H1 (cell line): ENCODE data around the gene CFAP97. TPM values are rescaled to one million over a fixed set of nuclear protein-coding genes. Genes with fewer than 3 reads are reported as not detected.
A peak's percentile ranks its signal among the peaks of the same experiment; 100 is the strongest.

Source experiments
- CTCF ChIA-PET: fragments of 300-600 bp; sonication (Branson Sonifier 250); formaldehyde crosslinking; loops from one replicate; lab custom pipeline; 2021; ENCODE audit not compliant: partially characterized antibody; lab: Charles Lee
- POLR2A ChIA-PET: fragments of 300-600 bp; sonication (Branson Sonifier 250); formaldehyde crosslinking; loops from one replicate; lab custom pipeline; 2021; ENCODE audit warnings: inconsistent platforms; ENCODE audit not compliant: partially characterized antibody; lab: Charles Lee
- DNase-seq, 2 experiments: peaks; one replicate each; pipeline versions ENCODE4 v3.0.0 to v3.0.0-alpha.2; 2010 to 2022; ENCODE audit warnings: low spot score in 2 of 2, low read depth in 1 of 2, mixed read lengths in 1 of 2
- FAIRE-seq: peaks from 2 replicates; lab custom pipeline; 2011; peaks lifted over from hg19 to GRCh38; lab: Jason Lieb, UNC
- H2AFZ ChIP-seq: 2 replicates; pipeline ENCODE4 v1.8.1; 2012; ENCODE audit warnings: low read length, inconsistent platforms
- H2AK5ac ChIP-seq: 2 replicates; pipeline ENCODE4 v1.6.1; 2013; ENCODE audit warnings: low read depth, low read length
- H2BK120ac ChIP-seq: replicated peaks from 2 replicates; pipeline ENCODE3; 2013; ENCODE audit warnings: low read depth, low read length, inconsistent platforms
- H2BK12ac ChIP-seq: 2 replicates; pipeline ENCODE4 v1.6.1; 2013; ENCODE audit warnings: low read depth, low read length
- H2BK15ac ChIP-seq: 2 replicates; pipeline ENCODE4 v1.6.1; 2013; ENCODE audit warnings: low read length
- H2BK20ac ChIP-seq: 2 replicates; pipeline ENCODE4 v1.6.1; 2013; ENCODE audit warnings: low read length
- H2BK5ac ChIP-seq: 2 replicates; pipeline ENCODE4 v1.6.1; 2013; ENCODE audit warnings: low read depth, low read length
- H3K14ac ChIP-seq: 2 replicates; pipeline ENCODE4 v1.6.1; 2013; ENCODE audit warnings: inconsistent platforms; ENCODE audit not compliant: insufficient read length
- H3K18ac ChIP-seq: 2 replicates; pipeline ENCODE4 v1.6.1; 2013; ENCODE audit warnings: low read length; ENCODE audit errors: extremely low read depth
- H3K23ac ChIP-seq: 2 replicates; pipeline ENCODE4 v1.6.1; 2013; ENCODE audit warnings: inconsistent platforms; ENCODE audit not compliant: insufficient read length
- H3K23me2 ChIP-seq: 2 replicates; pipeline ENCODE4 v1.6.1; 2013; ENCODE audit warnings: low read depth, low read length
- H3K27ac ChIP-seq: 2 replicates; pipeline ENCODE4 v1.6.1; 2011; ENCODE audit warnings: low read depth, low read length, inconsistent platforms
- H3K27me3 ChIP-seq, 4 experiments: replicated peaks in 1 of 4; 1 replicate in 1 of 4; 2 replicates in 3 of 4; pipeline versions ENCODE4 v1.6.1 to v1.8.1; 2011 to 2013; ENCODE audit warnings: low read length in 3 of 4, mild to moderate bottlenecking in 3 of 4, inconsistent platforms in 2 of 4, mixed read lengths in 2 of 4, moderate library complexity in 1 of 4; ENCODE audit not compliant: control insufficient read depth in 3 of 4, insufficient read depth in 3 of 4; ENCODE audit errors: extremely low read depth in 1 of 4
- H3K36me3 ChIP-seq, 4 experiments: 2 replicates each; pipeline versions ENCODE4 v1.6.1 to v1.8.1; 2011 to 2013; ENCODE audit warnings: mild to moderate bottlenecking in 4 of 4, low read length in 3 of 4, moderate library complexity in 2 of 4, control low read depth in 1 of 4, inconsistent platforms in 1 of 4; ENCODE audit not compliant: insufficient read depth in 4 of 4, control insufficient read depth in 2 of 4
- H3K4ac ChIP-seq: replicated peaks from 2 replicates; pipeline ENCODE3; 2013; ENCODE audit warnings: low read length, low read depth, mixed read lengths, inconsistent platforms; ENCODE audit not compliant: insufficient read length
- H3K4me1 ChIP-seq, 4 experiments: replicated peaks in 1 of 4; 1 replicate in 1 of 4; 2 replicates in 3 of 4; pipeline versions ENCODE4 v1.6.1 to v1.8.1; 2011 to 2013; ENCODE audit warnings: low read length in 3 of 4, inconsistent platforms in 2 of 4, mixed read lengths in 1 of 4; ENCODE audit not compliant: insufficient read depth in 4 of 4, control insufficient read depth in 3 of 4
- H3K4me2 ChIP-seq, 2 experiments: 2 replicates each; pipeline versions ENCODE4 v1.6.1 to v1.8.1; 2011 to 2013; ENCODE audit warnings: low read depth in 2 of 2, low read length in 2 of 2, control low read depth in 1 of 2, inconsistent platforms in 1 of 2, mild to moderate bottlenecking in 1 of 2; ENCODE audit not compliant: insufficient read depth in 1 of 2
- H3K4me3 ChIP-seq, 4 experiments: fragments of 200-600, 300-600 bp in 1 of 4; sonication (generic), shearing (Covaris generic), sonication (Bioruptor Twin) in 1 of 4; 2 replicates each; pipeline versions ENCODE4 v1.5.1 to v1.8.1; 2011 to 2016; ENCODE audit warnings: low read length in 4 of 4, low read depth in 3 of 4, control low read depth in 2 of 4, inconsistent platforms in 2 of 4, mild to moderate bottlenecking in 2 of 4, mixed read lengths in 1 of 4, moderate library complexity in 1 of 4; ENCODE audit not compliant: insufficient read depth in 2 of 4; ENCODE audit errors: extremely low read depth in 1 of 4
- H3K56ac ChIP-seq: replicated peaks from 2 replicates; pipeline ENCODE3; 2013; ENCODE audit warnings: low read depth, mild to moderate bottlenecking, mixed read lengths, low read length, inconsistent platforms; ENCODE audit not compliant: insufficient read length
- H3K79me1 ChIP-seq: 2 replicates; pipeline ENCODE4 v1.6.1; 2013; ENCODE audit warnings: low read depth, low read length, control low read depth
- H3K79me2 ChIP-seq, 2 experiments: 2 replicates each; pipeline versions ENCODE4 v1.6.1 to v1.8.1; 2012 to 2013; ENCODE audit warnings: low read length in 2 of 2, mild to moderate bottlenecking in 2 of 2, inconsistent platforms in 1 of 2; ENCODE audit not compliant: insufficient read depth in 2 of 2, control insufficient read depth in 1 of 2
- H3K9ac ChIP-seq, 4 experiments: replicated peaks in 1 of 4; 1 replicate in 1 of 4; 2 replicates in 3 of 4; pipeline versions ENCODE4 v1.6.1 to v1.8.1; 2011 to 2013; ENCODE audit warnings: low read depth in 3 of 4, low read length in 3 of 4, control low read depth in 2 of 4, mild to moderate bottlenecking in 2 of 4, moderate library complexity in 2 of 4, inconsistent platforms in 1 of 4; ENCODE audit errors: extremely low read depth in 1 of 4
- H3K9me3 ChIP-seq, 2 experiments: 2 replicates each; pipeline versions ENCODE4 v1.6.1 to v1.8.1; 2012 to 2013; ENCODE audit warnings: mild to moderate bottlenecking in 2 of 2, moderate library complexity in 2 of 2, control low read depth in 1 of 2, inconsistent platforms in 1 of 2, low read depth in 1 of 2, low read length in 1 of 2, mixed read lengths in 1 of 2; ENCODE audit not compliant: insufficient read depth in 2 of 2
- H4K20me1 ChIP-seq, 2 experiments: replicated peaks in 1 of 2; 2 replicates each; pipeline versions ENCODE3 to v1.8.1; 2011 to 2013; ENCODE audit warnings: inconsistent platforms in 2 of 2, low read length in 2 of 2, mild to moderate bottlenecking in 1 of 2; ENCODE audit not compliant: insufficient read depth in 2 of 2, control insufficient read depth in 1 of 2
- H4K5ac ChIP-seq: 2 replicates; pipeline ENCODE4 v1.6.1; 2013; ENCODE audit warnings: low read length, low read depth, mixed read lengths, inconsistent platforms; ENCODE audit not compliant: insufficient read length
- H4K8ac ChIP-seq: 2 replicates; pipeline ENCODE4 v1.8.0; 2013; ENCODE audit warnings: mild to moderate bottlenecking, moderate library complexity, low read length, inconsistent platforms; ENCODE audit not compliant: insufficient read depth; ENCODE audit errors: extremely low read depth
- H4K91ac ChIP-seq: replicated peaks from 2 replicates; pipeline ENCODE3; 2013; ENCODE audit warnings: low read length, mixed read lengths, inconsistent platforms; ENCODE audit not compliant: insufficient read length
- CBX5 ChIP-seq: fragments of 300-800, 300-1000 bp; sonication (generic); IDR thresholded peaks from 2 replicates; pipeline ENCODE4 v1.7.1; 2016; ENCODE audit warnings: antibody characterized with exemption, low read length, low read depth
- CEBPB ChIP-seq: IDR thresholded peaks from 2 replicates; pipeline ENCODE4 v1.6.1; 2012; ENCODE audit warnings: low read depth, low read length
- CHD1 ChIP-seq: IDR thresholded peaks from 2 replicates; pipeline ENCODE4 v1.6.1; 2012; ENCODE audit warnings: low read depth, low read length, improper control_type of control experiment
- EP300 ChIP-seq, 2 experiments: IDR thresholded peaks; 1 replicate in 1 of 2; 2 replicates in 1 of 2; pipeline ENCODE4 v1.6.1; 2011 to 2012; ENCODE audit warnings: low read depth in 2 of 2, low read length in 2 of 2, mild to moderate bottlenecking in 2 of 2, borderline replicate concordance in 1 of 2, inconsistent platforms in 1 of 2, moderate library complexity in 1 of 2
- NRF1 ChIP-seq: IDR thresholded peaks from 2 replicates; pipeline ENCODE4 v1.6.1; 2011; ENCODE audit warnings: mild to moderate bottlenecking, low read depth, low read length, improper control_type of control experiment
- RXRA ChIP-seq: IDR thresholded peaks from 2 replicates; pipeline ENCODE4 v1.6.1; 2011; ENCODE audit warnings: low read depth, mild to moderate bottlenecking, low read length, moderate library complexity; ENCODE audit not compliant: insufficient read depth
- SAP30 ChIP-seq: fragments of 300-600 bp; sonication (generic); IDR thresholded peaks from 2 replicates; pipeline ENCODE4 v1.7.1; 2012; ENCODE audit warnings: low read length, moderate library complexity, mild to moderate bottlenecking, inconsistent platforms; ENCODE audit not compliant: insufficient read depth, insufficient replicate concordance
- SIRT6 ChIP-seq: IDR thresholded peaks from one replicate; pipeline ENCODE4 v1.7.1; 2012; ENCODE audit warnings: low read length, inconsistent platforms
- SRF ChIP-seq: IDR thresholded peaks from 2 replicates; pipeline ENCODE4 v1.6.1; 2011; ENCODE audit warnings: mild to moderate bottlenecking, low read depth, low read length, moderate library complexity
- WGBS, 2 experiments: shearing (Covaris generic) in 1 of 2; methylation state at CpG; one replicate each; pipeline versions ENCODE4 v1.1.6 to v1.1.7; 2013 to 2015; ENCODE audit warnings: low lambda C conversion rate in 2 of 2, mixed read lengths in 2 of 2, inconsistent platforms in 1 of 2, low coverage in 1 of 2, missing lambda C conversion rate in 1 of 2; ENCODE audit not compliant: insufficient replicate concordance in 2 of 2, insufficient coverage in 1 of 2, insufficient read length in 1 of 2; ENCODE audit errors: extremely low coverage in 1 of 2, missing lambda C conversion rate in 1 of 2; 5-methylcytosine and 5-hydroxymethylcytosine counted together
- long read RNA-seq, 2 experiments: library from RNA in 1 of 2; library from capped mRNA in 1 of 2; stranded (forward); transcript quantifications; one replicate each; pipeline ENCODE4 v2.0.0, GENCODE V29; 2021; ENCODE audit warnings: inconsistent platforms in 1 of 2
- polyA minus RNA-seq, 3 experiments: library from RNA; depleted of rRNA, polyadenylated mRNA; stranded (reverse); fragments of >200 nt; gene quantifications; 1 replicate in 2 of 3; 2 replicates in 1 of 3; pipeline ENCODE4 v1.2.3, GENCODE V29; 2011
- polyA plus RNA-seq, 7 experiments: library from polyadenylated mRNA; depleted of rRNA in 3 of 7; stranded (reverse) in 5 of 7; unstranded in 2 of 7; fragments of >200 nt in 5 of 7; fragments of 200-250 nt in 2 of 7; gene quantifications; 1 replicate in 5 of 7; 2 replicates in 1 of 7; 4 replicates in 1 of 7; pipeline versions ENCODE4 v1.2.1 to v1.2.3, GENCODE V29; 2011 to 2013; ENCODE audit warnings: missing spikeins in 2 of 7, mixed read lengths in 2 of 7
- total RNA-seq: library from RNA; stranded (reverse); fragmentation: NEBNext Ultra II Directional; extraction: Animal tissue kit (Norgen Biotek cat#: 25700); gene quantifications from 2 replicates; pipeline ENCODE4 v1.2.1, GENCODE V29; 2021

CFAP97 gene
- 35.6 and 40.4 TPM in 2 replicates for total RNA-seq
- 5.0 and 9.2 TPM in 2 replicates for polyA plus RNA-seq (2011; rRNA removed)
- 10.9 TPM for polyA plus RNA-seq (2011; cell fraction: cytosol; rRNA removed)
- 12.9 TPM for polyA plus RNA-seq (2011; cell fraction: nucleus; rRNA removed)
- 8.7 to 19.8 TPM (median 12.8 TPM) in 4 replicates for polyA plus RNA-seq (2012, experiment 1 of 2)
- polyA plus RNA-seq (2012, experiment 2 of 2), result 0.96 TPM
- 41.5 TPM for polyA plus RNA-seq (2013, experiment 1 of 2)
- 37.4 TPM for polyA plus RNA-seq (2013, experiment 2 of 2)
- polyA minus RNA-seq (2011; rRNA and poly(A)+ RNA removed), result 20.5 and 36.5 TPM in 2 replicates
- 12.0 TPM for polyA minus RNA-seq (2011; cell fraction: cytosol; rRNA and poly(A)+ RNA removed)
- polyA minus RNA-seq (2011; cell fraction: nucleus; rRNA and poly(A)+ RNA removed), result 44.3 TPM
- long read RNA-seq, experiment 1, full-length matches to known transcripts, result 5 of 30 reads
- long read RNA-seq, experiment 1, partial matches to known transcripts, result 6 of 30 reads
- long read RNA-seq, experiment 1, other reads (novel, unspliced or antisense), result 19 of 30 reads
- long read RNA-seq, experiment 2, full-length matches to known transcripts, result 1 of 4 reads
- long read RNA-seq, experiment 2, partial matches to known transcripts, result 1 of 4 reads
- long read RNA-seq, experiment 2, other reads (novel, unspliced or antisense), result 2 of 4 reads

DNA sequence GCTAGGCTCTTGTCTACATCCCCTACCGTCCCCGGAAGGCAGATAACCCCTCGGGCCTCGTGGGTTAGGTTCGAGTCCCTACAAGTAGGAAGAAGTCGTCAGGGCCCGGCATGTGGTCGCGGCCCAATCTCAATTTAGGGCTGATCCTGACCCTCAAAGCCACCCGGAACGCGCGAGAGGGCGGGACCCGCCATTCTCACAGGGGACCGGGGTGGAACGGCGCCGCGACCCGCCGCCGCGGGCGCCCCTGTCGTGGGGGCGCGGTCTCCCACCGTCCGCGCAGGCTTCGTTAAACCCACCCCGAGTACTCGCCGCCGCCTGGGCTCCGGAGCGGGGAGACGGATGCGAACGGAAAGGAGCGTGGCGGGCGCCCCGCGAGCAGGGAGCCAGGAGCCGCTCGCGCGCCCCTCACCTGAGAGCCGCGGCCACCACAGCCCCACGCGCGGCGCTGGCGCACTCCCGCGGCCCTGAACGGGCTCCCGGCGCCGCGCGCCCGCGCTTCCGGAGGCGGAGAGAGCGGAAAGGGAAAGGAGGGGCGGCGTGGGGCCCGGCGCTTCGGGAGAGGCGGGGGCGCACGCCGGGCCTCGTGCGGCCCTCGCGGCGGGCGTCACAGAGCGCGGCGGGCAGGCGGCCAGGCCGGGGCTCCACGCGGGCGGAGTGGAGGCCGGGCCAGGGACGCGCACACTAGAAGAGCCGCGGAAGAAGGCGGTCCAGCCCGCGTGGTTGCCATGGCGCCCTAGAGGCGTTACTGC, at the start of gene CFAP97:
TSS of gene CFAP97 (minus strand) at position 515 of the 752 bp plus-strand sequence. CDS start 12,804 bp downstream, outside the sequence.
- no peak within 1 kb of the TSS; the same call in 1 of the 2 replicates for H4K8ac ChIP-seq
- peak within 1 kb of the TSS; percentile 68 to 77 for H3K4me2 ChIP-seq
- no peak within 1 kb of the TSS for H3K27ac ChIP-seq
- H2AFZ ChIP-seq, result peak within 1 kb of the TSS; percentile 26; the same call in 1 of the 2 replicates
- no peak within 1 kb of the TSS for H4K91ac ChIP-seq
- FAIRE-seq (no peak), DNase-seq (peak in 1 of 2 experiments; percentile 68)
- H3K79me1 ChIP-seq, result peaks cover 1% of the 10 kb centered on the region
- H3K79me2 ChIP-seq, result peaks cover 0 to 13% of the 10 kb centered on the region in 2 experiments; a peak in 1 of 4 replicates
- peaks cover 1% of the 10 kb centered on the region; the same call in 1 of the 2 replicates for H3K23me2 ChIP-seq
- H3K4me1 ChIP-seq, result peaks cover 0 to 10% (median 6%) of the 10 kb centered on the region in 4 experiments; a peak in 4 of 7 replicates
- H3K23ac ChIP-seq, result no peak within 1 kb of the TSS
- no peak within 1 kb of the TSS for H2BK5ac ChIP-seq
- no peak within 1 kb of the TSS for H3K4ac ChIP-seq
- H2BK120ac ChIP-seq, result no peak within 1 kb of the TSS
- H3K56ac ChIP-seq, result no peak within 1 kb of the TSS
- no peak within 1 kb of the TSS for H2BK12ac ChIP-seq
- CTCF ChIA-PET, result interaction anchor here (1.5 kb wide), 1 partner anchor 19 kb away, joined by 6 read pairs; no protein-coding TSS in a partner anchor
- no peak within 1 kb of the TSS for H3K14ac ChIP-seq
- H4K5ac ChIP-seq, result no peak within 1 kb of the TSS
- no peak within 1 kb of the TSS for H2BK20ac ChIP-seq
- no peak within 1 kb of the TSS for H2BK15ac ChIP-seq
- POLR2A ChIA-PET, result interaction anchor here (2.0 kb wide), 1 partner anchor 20 kb away, joined by 5 read pairs; no protein-coding TSS in a partner anchor
- H4K20me1 ChIP-seq, result no peaks in the 10 kb centered on the region
- no peak within 1 kb of the TSS for H2AK5ac ChIP-seq
- 2% methylated on average over 54 of the region's 103 CpGs; no CpG with 5 or more reads in 1 of the 2 experiments for WGBS, 2 experiments
- peak within 1 kb of the TSS; percentile 71 for H3K18ac ChIP-seq
- peaks cover 0 to 3% (median 0%) of the 10 kb centered on the region in 4 experiments; a peak in 2 of 7 replicates for H3K27me3 ChIP-seq
- H3K36me3 ChIP-seq, result no peaks in the 10 kb centered on the region
- H3K4me3 ChIP-seq, result peak within 1 kb of the TSS; percentile 60 to 85 (median 62)
- peak within 1 kb of the TSS in 3 of 4 experiments; percentile 45 to 64 (median 55); a peak in 5 of 7 replicates for H3K9ac ChIP-seq
- H3K9me3 ChIP-seq, result no peaks in the 10 kb centered on the region
- TF ChIP-seq SIRT6 (no peak), SAP30 (no peak), CHD1 (no peak), SRF (no peak), CEBPB (no peak), RXRA (no peak), EP300 (IDR thresholded peaks at IDR 0.05; ENCODE audit: borderline replicate concordance in 1 of 2, low read depth in 2 of 2, low read length in 2 of 2) (no peak), NRF1 (no peak), CBX5 (no peak)
